ENCODE measurements around the gene CSAD. TPM values are rescaled to one million over a fixed set of nuclear protein-coding genes. Genes with fewer than 3 reads are reported as not detected.
A peak's percentile ranks its signal among the peaks of the same experiment; 100 is the strongest.
"Not testable (repeated sequence)": the region's sequence is repeated elsewhere in the genome, so short reads cannot be mapped to it uniquely, and the experiment has no call there.

CSAD gene
- total RNA-seq, 2 donors from 2014 or later = 16.8 to 19.7 TPM

DNA sequence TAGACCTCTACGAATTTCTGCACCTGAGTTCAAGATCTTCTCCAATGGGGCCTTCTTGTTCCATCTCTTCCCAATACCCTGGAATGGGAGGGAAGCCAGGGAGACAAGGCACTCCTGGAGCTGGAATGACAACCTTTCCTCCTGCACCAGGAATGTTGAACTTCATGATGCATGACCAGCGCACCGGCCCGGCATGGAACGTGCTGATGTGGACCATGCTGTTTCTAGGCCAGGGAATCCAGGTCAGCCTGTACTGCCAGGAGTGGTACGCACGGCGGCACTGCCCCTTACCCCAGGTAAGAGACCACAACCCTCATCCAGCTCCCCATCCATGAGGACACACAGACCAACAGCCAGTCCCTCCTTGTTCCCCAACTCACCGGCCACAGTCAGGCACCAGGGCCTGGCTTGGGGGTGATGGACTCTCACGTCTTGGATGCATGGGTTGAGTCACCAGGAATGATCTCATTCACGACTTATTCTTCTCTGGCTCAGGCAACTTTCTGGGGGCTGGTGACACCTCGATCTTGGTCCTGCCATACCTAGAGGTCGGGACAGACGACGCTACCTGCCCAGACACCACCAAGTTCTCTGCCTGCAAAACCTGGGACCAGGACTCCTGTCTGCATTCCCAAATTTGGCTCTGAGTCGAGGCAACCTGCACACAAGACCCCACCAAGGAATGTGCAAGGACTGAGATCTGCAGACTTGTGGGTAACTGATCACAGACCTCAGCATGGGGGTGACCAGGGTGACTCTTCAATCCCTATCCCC lies 57.0 kb downstream of the CSAD start:
- no peak for ATAC-seq
- intact Hi-C loops (cut with DNase I) = no loop called here
- no peak for DNase-seq

DNA sequence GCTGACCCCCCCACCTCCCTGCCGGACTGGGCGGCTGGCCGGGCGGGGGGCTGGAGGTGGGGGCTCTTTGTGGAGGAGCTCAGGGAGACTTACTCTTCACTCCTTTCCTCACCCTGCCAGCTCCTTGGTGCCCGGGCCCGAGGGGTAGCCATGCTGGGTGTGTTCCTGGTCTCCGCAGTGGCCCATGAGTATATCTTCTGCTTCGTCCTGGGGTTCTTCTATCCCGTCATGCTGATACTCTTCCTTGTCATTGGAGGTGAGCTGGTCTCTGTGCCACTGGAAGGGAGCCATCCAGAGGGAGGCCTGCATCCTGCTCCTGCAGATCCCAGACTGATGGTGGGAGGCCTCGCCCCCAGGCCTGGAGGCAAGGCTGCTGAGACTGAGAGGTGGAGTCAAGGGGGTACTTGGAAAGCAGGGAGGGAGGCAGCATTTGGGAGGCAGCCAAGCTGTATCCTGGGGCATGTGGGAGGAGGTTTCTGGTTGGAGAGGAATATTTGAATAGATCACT lies 57.7 kb downstream of the CSAD start:
- DNase-seq (no peak), ATAC-seq (no peak)
- intact Hi-C loops (cut with DNase I) = no loop called here

DNA sequence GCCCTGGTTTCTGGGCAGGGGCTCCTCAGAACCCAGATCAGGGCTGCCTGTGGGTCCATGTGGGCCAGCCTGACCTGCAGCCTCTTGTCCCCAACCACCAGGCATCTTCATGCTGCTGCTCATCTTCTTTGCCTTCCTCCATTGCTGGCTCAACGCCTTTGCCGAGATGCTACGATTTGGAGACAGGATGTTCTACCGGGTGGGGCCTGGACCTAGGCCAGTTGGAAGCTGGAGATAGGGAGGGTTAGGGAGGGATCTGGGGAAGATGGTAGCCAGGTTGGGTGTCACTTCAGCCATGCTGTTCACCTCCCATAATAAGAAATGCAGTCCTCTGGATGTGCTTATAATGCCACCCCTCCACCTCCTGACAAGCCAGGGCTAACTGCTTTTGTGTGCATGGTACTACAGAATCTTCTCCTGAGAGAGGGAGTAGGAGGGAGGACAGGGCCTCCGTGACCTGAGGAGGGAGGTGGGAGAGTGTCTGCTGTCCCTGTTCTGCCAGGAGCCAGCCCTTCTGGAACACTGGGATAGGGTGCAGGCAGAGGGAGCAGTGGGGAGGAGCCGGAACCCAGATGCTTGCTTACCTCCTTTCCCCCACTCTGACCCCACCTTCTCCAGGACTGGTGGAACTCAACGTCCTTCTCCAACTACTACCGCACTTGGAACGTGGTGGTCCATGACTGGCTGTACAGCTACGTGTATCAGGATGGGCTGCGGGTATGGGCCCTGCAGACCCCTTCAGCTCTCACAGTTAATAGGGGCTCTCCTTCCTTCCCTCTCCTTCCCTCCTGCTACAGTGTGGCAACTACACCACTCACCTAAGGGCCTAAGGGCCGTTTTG lies 59.8 kb downstream of the CSAD start:
- DNase-seq = no peak
- ATAC-seq = no peak
- intact Hi-C loops (cut with DNase I) = no loop called here

DNA sequence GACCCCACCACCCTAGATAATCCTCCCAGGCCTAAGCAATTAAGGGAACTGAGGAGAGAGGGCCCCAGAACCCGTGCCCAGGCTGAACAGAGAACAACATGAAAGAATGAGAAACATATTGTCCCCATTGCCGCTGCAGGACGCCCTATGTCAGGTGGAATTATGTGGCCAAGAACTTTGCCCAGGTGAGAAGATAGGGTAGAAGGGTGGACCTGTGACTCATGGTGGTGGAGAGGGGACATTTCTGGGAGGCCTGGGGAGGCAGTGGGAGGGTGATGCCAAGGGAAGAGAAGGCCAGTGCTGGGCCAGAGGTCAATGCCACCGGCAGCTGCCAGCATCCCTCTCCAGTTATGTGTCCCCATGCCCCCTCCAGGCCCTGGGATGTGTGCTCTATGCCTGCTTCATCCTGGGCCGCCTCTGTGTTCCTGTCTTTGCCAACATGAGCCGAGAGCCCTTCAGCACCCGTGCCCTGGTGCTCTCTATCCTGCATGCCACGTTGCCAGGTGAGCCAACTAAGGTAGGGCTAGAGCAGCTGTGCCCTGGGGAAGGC lies 61.9 kb downstream of the CSAD start:
- no peak for ATAC-seq
- intact Hi-C loops (cut with DNase I) = no loop called here
- DNase-seq = no peak

DNA sequence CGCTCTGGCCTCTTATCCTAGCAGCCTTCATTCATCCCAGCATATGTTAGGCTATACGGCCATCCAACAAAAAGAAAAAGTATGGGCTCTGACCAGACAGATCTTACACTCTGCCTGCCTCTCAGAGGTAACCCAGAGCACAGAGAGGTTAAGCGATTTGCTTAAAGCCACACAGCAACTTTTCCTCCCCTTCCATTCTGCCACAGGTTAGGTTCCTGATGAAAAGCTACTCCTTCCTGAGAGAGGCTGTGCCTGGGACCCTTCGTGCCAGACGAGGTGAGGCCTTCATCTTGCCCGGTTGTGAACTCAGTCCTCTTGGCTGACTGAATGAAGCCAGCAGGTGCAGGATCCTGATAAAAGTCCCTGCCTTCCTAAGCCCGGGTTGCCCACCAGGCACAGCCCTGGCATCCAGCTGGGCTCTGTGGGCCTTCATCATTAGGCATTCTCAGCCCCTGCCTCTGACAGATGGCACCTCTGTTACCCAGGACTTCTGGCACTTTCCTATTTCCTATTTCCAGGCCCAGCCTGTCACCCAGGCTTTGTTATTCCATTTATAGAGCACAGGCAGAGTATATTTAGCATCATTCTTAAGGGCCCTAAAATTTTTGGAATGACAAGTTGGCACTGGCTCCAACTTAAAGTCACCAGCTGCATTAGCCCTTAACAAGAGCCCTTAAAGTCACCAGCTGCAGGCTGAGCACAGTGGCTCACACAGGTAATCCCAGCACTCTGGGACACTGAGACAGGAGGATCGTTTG lies 64.7 kb downstream of the CSAD start:
- ATAC-seq = peak; percentile 76 to 91
- intact Hi-C loops (cut with DNase I) = no loop called here
- DNase-seq = no peak

DNA sequence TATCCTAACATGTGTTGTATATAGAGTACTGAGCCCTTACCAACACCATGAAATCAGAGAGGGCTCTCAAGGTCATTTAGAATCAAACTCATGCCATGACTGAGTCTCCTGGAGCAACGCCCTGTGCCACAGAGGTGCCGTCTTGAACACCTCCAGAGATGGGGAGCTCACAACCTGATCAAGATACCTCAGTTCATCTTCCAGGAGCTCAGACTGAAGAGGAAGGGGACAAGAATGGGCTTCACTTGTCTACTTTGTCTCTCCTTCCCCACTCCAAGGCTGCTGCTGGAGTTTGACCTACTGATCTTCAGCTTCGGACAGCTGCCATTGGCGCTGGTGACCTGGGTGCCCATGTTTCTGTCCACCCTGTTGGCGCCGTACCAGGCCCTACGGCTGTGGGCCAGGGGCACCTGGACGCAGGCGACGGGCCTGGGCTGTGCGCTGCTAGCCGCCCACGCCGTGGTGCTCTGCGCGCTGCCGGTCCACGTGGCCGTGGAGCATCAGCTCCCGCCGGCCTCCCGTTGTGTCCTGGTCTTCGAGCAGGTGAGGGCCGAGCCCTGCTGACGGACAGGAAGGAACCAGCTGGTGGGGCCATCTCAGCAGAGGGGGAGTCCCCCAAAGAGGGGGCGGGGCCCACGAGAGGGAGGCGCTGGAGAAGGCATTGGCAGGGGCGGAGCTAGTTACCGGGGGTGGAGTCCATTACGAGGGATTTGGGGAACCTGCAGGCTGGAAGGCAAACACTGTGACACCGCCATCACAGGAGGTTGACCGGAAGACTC lies 65.4 kb downstream of the CSAD start:
- DNase-seq (no peak), ATAC-seq (peak; percentile 9 to 12)
- intact Hi-C loops (cut with DNase I) = no loop called here

DNA sequence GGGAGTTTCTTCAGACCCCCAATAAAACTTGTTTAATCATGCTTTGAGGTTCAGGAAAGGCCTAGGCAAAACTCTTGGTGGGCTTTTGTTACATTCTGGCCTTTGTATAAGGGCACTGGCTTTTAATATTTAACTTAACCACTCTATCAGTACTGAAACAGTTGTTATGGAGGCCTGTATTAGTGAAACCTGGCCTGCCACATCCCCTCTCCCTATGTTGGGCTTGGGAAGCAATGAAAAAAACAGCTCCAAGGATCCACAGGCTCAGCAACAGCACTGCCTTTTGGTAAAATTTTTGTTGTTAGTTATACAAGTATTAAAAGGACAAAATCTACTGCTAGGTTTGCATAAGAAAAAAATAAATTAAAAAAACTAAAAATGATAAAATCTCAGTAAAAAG lies 66.8 kb downstream of the CSAD start:
- intact Hi-C loops (cut with DNase I) = no loop called here
- ATAC-seq (no peak), DNase-seq (no peak)

DNA sequence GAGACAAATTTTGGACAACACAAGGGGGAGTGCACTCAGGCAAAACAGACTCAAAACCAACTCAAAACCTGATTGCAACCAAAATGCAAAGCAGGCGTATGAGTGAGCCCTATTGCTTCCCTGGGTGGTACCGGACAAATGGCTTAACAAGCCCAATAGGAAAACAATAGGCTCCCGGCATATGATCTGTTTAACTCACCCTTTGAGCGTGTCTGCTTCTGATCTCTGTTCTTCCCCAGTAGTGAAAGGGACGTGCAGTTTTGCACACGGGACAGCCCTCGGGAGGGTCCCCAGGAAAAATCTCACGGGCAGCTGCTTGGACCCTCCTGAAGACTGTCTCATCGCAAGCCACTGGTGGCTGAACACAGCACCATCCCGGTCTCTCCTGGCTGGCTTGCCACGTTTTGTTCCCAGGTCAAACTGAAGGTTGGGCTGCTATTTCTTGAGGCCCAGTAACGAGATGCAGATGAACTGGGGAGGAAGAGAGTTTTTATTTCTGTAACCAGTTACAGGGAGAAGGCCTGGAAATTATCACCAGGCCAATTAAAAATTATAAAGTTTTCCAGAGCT lies 67.5 kb downstream of the CSAD start:
- intact Hi-C loops (cut with DNase I) = no loop called here
- ATAC-seq (no peak), DNase-seq (no peak)

DNA sequence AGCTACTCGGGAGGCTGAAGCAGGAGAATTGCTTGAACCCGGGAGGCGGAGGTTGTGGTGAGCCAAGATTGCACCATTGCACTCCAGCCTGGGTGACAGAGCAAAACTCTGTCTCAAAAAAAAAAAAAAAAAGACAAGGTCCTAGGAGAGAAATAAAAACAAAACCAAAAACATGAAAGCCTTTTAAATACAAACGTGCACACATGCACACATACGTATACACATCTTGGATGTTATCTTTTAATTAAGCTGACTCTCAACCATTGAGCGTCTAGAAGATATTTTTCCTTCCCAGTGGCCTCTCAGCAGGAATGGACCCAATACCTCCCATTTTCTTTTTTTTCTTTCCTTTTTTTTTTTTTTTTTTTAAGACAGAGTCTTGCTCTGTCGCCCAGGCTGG lies 68.3 kb downstream of the CSAD start:
- DNase-seq; intact Hi-C loops (cut with DNase I); ATAC-seq: not testable (repeated sequence)

Other genes starting within 250 kb of the CSAD start
- 10 to 100 TPM; 37.0 to 53.3 TPM for gene KRT18, start 231.8 kb downstream of the CSAD start, total RNA-seq
- 100 to 1,000 TPM; 332 to 341 TPM for gene EIF4B, start 174.5 kb downstream of the CSAD start, total RNA-seq
- gene TNS2, start 130.9 kb downstream of the CSAD start, total RNA-seq = 100 to 1,000 TPM; 108 to 122 TPM
- gene SPRYD3, start 101.5 kb downstream of the CSAD start, total RNA-seq = 10 to 100 TPM; 34.3 to 51.3 TPM
- 100 to 1,000 TPM; 134 to 139 TPM for gene IGFBP6, start 83.3 kb downstream of the CSAD start, total RNA-seq
- gene SOAT2, start 77.4 kb downstream of the CSAD start, total RNA-seq = not detected
- 10 to 100 TPM; 19.0 to 20.0 TPM for gene ZNF740, start 203 bp downstream of the CSAD start, total RNA-seq
- 1 to 10 TPM in 1 of 2 donors, under 1 TPM in 1; 0.81 to 2.1 TPM for gene ITGB7, start 26.3 kb upstream of the CSAD start, total RNA-seq
- gene RARG, start 51.3 kb upstream of the CSAD start, total RNA-seq = 10 to 100 TPM; 13.5 to 24.1 TPM
- gene ESPL1, start 87.4 kb upstream of the CSAD start, total RNA-seq = 1 to 10 TPM in 1 of 2 donors, under 1 TPM in 1; 0.58 to 1.3 TPM
- gene PFDN5, start 114.6 kb upstream of the CSAD start, total RNA-seq = 100 to 1,000 TPM; 345 to 377 TPM
- 10 to 100 TPM; 35.0 to 37.0 TPM for gene MYG1, start 118.8 kb upstream of the CSAD start, total RNA-seq
- gene AAAS, start 140.7 kb upstream of the CSAD start, total RNA-seq = 10 to 100 TPM; 35.7 to 40.3 TPM
- gene SP7, start 155.4 kb upstream of the CSAD start, total RNA-seq = not detected
- 10 to 100 TPM; 31.3 to 33.4 TPM for gene SP1, start 199.3 kb upstream of the CSAD start, total RNA-seq
- under 1 TPM in 1 of 2 donors, not detected in 1; 0.34 TPM for gene AMHR2, start 242.9 kb upstream of the CSAD start, total RNA-seq